ENCODE results near the gene CCDC171. TPM values are rescaled to one million over a fixed set of nuclear protein-coding genes. Genes with fewer than 3 reads are reported as not detected.
A peak's percentile ranks its signal among the peaks of the same experiment; 100 is the strongest.
"Not testable (repeated sequence)": the region's sequence is repeated elsewhere in the genome, so short reads cannot be mapped to it uniquely, and the experiment has no call there.

The CCDC171 gene
- total RNA-seq, 2 experiments from 2014 or later: 0.49 to 1.1 TPM

DNA sequence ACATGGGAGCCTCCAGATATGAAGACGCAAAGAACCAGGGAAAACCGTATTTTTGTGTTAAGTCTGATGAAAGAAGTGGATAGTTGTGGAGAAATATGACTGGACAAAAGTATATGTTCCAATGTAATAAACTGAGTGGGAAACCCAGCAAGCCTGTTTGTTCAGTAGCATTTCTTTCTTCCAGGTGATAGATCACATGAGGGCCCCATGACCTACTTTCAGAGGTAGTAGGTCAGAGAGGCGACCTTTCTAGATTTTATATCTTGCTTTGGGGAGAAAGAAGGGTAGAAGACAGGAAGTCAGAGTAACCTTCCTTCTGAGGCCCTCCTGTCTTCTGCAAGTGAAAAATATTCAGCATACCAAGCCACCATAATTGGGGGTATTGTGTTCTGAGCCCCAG, 31.5 kb downstream of the CCDC171 start:
- Mint-ChIP-seq H3K9me3 (no peaks in the 10 kb centered on the region), H3K4me3 (no peak overlapping the region), H3K36me3 (ENCODE audit: low read depth) (no peaks in the 10 kb centered on the region), H3K27me3 (no peaks in the 10 kb centered on the region), H3K27ac (no peak overlapping the region), H3K4me1 (ENCODE audit: low read depth) (peaks cover 7% of the 10 kb centered on the region)
- ATAC-seq (ENCODE audit: poor library complexity) (no peak), DNase-seq (peak in 2 of 14 experiments; percentile 8 to 19)
- Histone ChIP-seq H3K4me1 (ENCODE audit: insufficient read depth, low read length) (no peaks in the 10 kb centered on the region), H3K27ac (ENCODE audit: low read depth in 1 of 2, low read length in 2 of 2) (no peak overlapping the region), H3K9me3 (ENCODE audit: control insufficient read depth in 1 of 2, insufficient read depth in 1 of 2, low read length in 2 of 2) (peaks cover 0 to 4% of the 10 kb centered on the region in 2 experiments), H3K4me3 (ENCODE audit: low read length) (no peak overlapping the region), H3K27me3 (ENCODE audit: control insufficient read depth in 1 of 2, insufficient read depth in 2 of 2, low read length in 2 of 2) (no peaks in the 10 kb centered on the region), H3K36me3 (ENCODE audit: insufficient read depth, low read length) (no peaks in the 10 kb centered on the region)
- TF ChIP-seq, protein P1, sequence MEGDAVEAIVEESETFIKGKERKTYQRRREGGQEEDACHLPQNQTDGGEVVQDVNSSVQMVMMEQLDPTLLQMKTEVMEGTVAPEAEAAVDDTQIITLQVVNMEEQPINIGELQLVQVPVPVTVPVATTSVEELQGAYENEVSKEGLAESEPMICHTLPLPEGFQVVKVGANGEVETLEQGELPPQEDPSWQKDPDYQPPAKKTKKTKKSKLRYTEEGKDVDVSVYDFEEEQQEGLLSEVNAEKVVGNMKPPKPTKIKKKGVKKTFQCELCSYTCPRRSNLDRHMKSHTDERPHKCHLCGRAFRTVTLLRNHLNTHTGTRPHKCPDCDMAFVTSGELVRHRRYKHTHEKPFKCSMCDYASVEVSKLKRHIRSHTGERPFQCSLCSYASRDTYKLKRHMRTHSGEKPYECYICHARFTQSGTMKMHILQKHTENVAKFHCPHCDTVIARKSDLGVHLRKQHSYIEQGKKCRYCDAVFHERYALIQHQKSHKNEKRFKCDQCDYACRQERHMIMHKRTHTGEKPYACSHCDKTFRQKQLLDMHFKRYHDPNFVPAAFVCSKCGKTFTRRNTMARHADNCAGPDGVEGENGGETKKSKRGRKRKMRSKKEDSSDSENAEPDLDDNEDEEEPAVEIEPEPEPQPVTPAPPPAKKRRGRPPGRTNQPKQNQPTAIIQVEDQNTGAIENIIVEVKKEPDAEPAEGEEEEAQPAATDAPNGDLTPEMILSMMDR (IDR thresholded peaks at IDR 0.05): no peak
- intact Hi-C loops (cut with DNase I, micrococcal nuclease): no loop called here
- CTCF ChIA-PET: no interaction called here
- POLR2A ChIA-PET: no interaction called here

GRCh38 chr9:15592317-15592716, 39.5 kb downstream of the CCDC171 start:
- no peak for DNase-seq
- TF ChIP-seq, protein P1 (IDR thresholded peaks at IDR 0.05): no peak
- H3K4me3 ChIP-seq (ENCODE audit: low read length): no peak overlapping the region
- intact Hi-C loops (cut with DNase I, micrococcal nuclease): no loop called here
- no peak for ATAC-seq (ENCODE audit: poor library complexity)
- H3K27me3 ChIP-seq (ENCODE audit: control insufficient read depth in 1 of 2, insufficient read depth in 2 of 2, low read length in 2 of 2): no peaks in the 10 kb centered on the region
- no peaks in the 10 kb centered on the region for H3K36me3 Mint-ChIP-seq (ENCODE audit: low read depth)
- H3K4me3 Mint-ChIP-seq: no peak overlapping the region
- no peak overlapping the region for H3K27ac ChIP-seq (ENCODE audit: low read depth in 1 of 2, low read length in 2 of 2)
- no peaks in the 10 kb centered on the region for H3K4me1 Mint-ChIP-seq (ENCODE audit: low read depth)
- H3K9me3 Mint-ChIP-seq: no peaks in the 10 kb centered on the region
- POLR2A ChIA-PET: no interaction called here
- no peaks in the 10 kb centered on the region for H3K27me3 Mint-ChIP-seq
- H3K9me3 ChIP-seq (ENCODE audit: control insufficient read depth in 1 of 2, insufficient read depth in 1 of 2, low read length in 2 of 2): no peaks in the 10 kb centered on the region
- H3K27ac Mint-ChIP-seq: no peak overlapping the region
- H3K36me3 ChIP-seq (ENCODE audit: insufficient read depth, low read length): no peaks in the 10 kb centered on the region
- CTCF ChIA-PET: no interaction called here
- H3K4me1 ChIP-seq (ENCODE audit: insufficient read depth, low read length): no peaks in the 10 kb centered on the region

DNA sequence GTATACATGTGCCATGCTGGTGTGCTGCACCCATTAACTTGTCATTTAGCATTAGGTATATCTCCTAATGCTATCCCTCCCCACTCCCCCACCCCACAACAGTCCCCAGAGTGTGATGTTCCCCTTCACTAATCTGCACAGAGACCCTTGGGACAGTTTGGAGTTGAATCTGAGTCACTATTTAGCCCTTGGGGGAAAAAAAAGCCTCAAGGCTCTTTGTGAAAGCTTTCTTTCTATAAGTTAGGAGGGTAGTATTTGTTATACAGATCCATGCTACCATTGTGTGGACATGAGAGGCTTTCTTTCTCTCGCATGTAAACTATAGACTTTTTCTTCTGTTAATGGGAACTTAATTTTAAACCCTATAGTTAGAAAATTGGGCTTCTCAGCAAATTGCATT, 40.1 kb downstream of the CCDC171 start:
- not testable (repeated sequence) for ATAC-seq (ENCODE audit: poor library complexity)

GRCh38 chr9:15600666-15601330, 48.0 kb downstream of the CCDC171 start:
- ATAC-seq (ENCODE audit: poor library complexity); H3K36me3 ChIP-seq (ENCODE audit: insufficient read depth, low read length); H3K9me3 Mint-ChIP-seq; H3K4me3 Mint-ChIP-seq; H3K4me1 Mint-ChIP-seq (ENCODE audit: low read depth); H3K27ac Mint-ChIP-seq; DNase-seq; H3K27ac ChIP-seq (ENCODE audit: low read depth in 1 of 2, low read length in 2 of 2); H3K4me1 ChIP-seq (ENCODE audit: insufficient read depth, low read length); CTCF ChIA-PET; H3K27me3 ChIP-seq (ENCODE audit: control insufficient read depth in 1 of 2, insufficient read depth in 2 of 2, low read length in 2 of 2); H3K4me3 ChIP-seq (ENCODE audit: low read length); H3K9me3 ChIP-seq (ENCODE audit: control insufficient read depth in 1 of 2, insufficient read depth in 1 of 2, low read length in 2 of 2); POLR2A ChIA-PET; H3K27me3 Mint-ChIP-seq: not testable (repeated sequence)
- intact Hi-C loops (cut with DNase I, micrococcal nuclease): loop anchor here in 1 of 2 experiments (10.0 kb wide), 1 partner anchor 496 kb away; no protein-coding TSS in a partner anchor
- H3K36me3 Mint-ChIP-seq (ENCODE audit: low read depth): peaks cover 15% of the 10 kb centered on the region

More for the DNA sequence above, 40.1 kb downstream of the CCDC171 start:
- H3K27me3 ChIP-seq (ENCODE audit: control insufficient read depth in 1 of 2, insufficient read depth in 2 of 2, low read length in 2 of 2); H3K9me3 Mint-ChIP-seq; CTCF ChIA-PET; H3K27ac ChIP-seq (ENCODE audit: low read depth in 1 of 2, low read length in 2 of 2); POLR2A ChIA-PET; H3K4me3 ChIP-seq (ENCODE audit: low read length); H3K36me3 Mint-ChIP-seq (ENCODE audit: low read depth); H3K4me3 Mint-ChIP-seq; H3K27ac Mint-ChIP-seq; H3K4me1 Mint-ChIP-seq (ENCODE audit: low read depth); DNase-seq; intact Hi-C loops (cut with DNase I, micrococcal nuclease); H3K9me3 ChIP-seq (ENCODE audit: control insufficient read depth in 1 of 2, insufficient read depth in 1 of 2, low read length in 2 of 2); H3K36me3 ChIP-seq (ENCODE audit: insufficient read depth, low read length); H3K27me3 Mint-ChIP-seq; H3K4me1 ChIP-seq (ENCODE audit: insufficient read depth, low read length): not testable (repeated sequence)
